Measurements from ENCODE around the gene GALNS.

The GALNS gene

GRCh38 chr16:88888461-88889387 lies 32.0 kb upstream of the GALNS start:
- peak; percentile 23 for DNase-seq

GRCh38 chr16:88888057-88888456 lies 31.3 kb upstream of the GALNS start:
- DNase-seq, result no peak

- no peak for DNase-seq
These were observed 30.2 kb upstream of the GALNS start for GRCh38 chr16:88886845-88887521.

GRCh38 chr16:88886420-88886844 lies 29.7 kb upstream of the GALNS start:
- no peak for DNase-seq

- DNase-seq, result no peak
These were observed 29.0 kb upstream of the GALNS start for GRCh38 chr16:88885693-88886280.

GRCh38 chr16:88884569-88885271 lies 28.0 kb upstream of the GALNS start:
- no peak for DNase-seq

- no peak for DNase-seq
These were observed 27.2 kb upstream of the GALNS start for GRCh38 chr16:88883946-88884345.

- DNase-seq, result no peak
These were observed 26.6 kb upstream of the GALNS start for GRCh38 chr16:88883117-88883895.

- no peak for DNase-seq
These were observed 25.7 kb upstream of the GALNS start for GRCh38 chr16:88882358-88883030.

GRCh38 chr16:88881675-88882357 lies 25.1 kb upstream of the GALNS start:
- no peak for DNase-seq

- no peak for DNase-seq
These were observed 24.4 kb upstream of the GALNS start for GRCh38 chr16:88881007-88881615.

GRCh38 chr16:88880226-88881006 lies 23.7 kb upstream of the GALNS start:
- no peak for DNase-seq

- no peak for DNase-seq
These were observed 23.0 kb upstream of the GALNS start for GRCh38 chr16:88879788-88880055.

GRCh38 chr16:88878967-88879787 lies 22.4 kb upstream of the GALNS start:
- DNase-seq, result no peak

GRCh38 chr16:88878356-88878755 lies 21.6 kb upstream of the GALNS start:
- DNase-seq, result no peak

GRCh38 chr16:88877564-88878289 lies 21.0 kb upstream of the GALNS start:
- no peak for DNase-seq

GRCh38 chr16:88876942-88877526 lies 20.3 kb upstream of the GALNS start:
- no peak for DNase-seq

GRCh38 chr16:88875703-88876234 lies 19.0 kb upstream of the GALNS start:
- DNase-seq, result no peak
